C4-2B (cell line): ENCODE measurements around the gene OBSL1.

ENCODE experiments used
- ZFX ChIP-seq: fragments of 450-650 bp; IDR thresholded peaks from 2 replicates; pipeline ENCODE4 v1.6.1; 2017
- TF ChIP-seq, protein P1 (sequence below): fragments of 450-650 bp; conservative IDR thresholded peaks from 2 replicates; pipeline ENCODE4 v1.5.1; 2017; ENCODE audit warnings: mild to moderate bottlenecking

DNA sequence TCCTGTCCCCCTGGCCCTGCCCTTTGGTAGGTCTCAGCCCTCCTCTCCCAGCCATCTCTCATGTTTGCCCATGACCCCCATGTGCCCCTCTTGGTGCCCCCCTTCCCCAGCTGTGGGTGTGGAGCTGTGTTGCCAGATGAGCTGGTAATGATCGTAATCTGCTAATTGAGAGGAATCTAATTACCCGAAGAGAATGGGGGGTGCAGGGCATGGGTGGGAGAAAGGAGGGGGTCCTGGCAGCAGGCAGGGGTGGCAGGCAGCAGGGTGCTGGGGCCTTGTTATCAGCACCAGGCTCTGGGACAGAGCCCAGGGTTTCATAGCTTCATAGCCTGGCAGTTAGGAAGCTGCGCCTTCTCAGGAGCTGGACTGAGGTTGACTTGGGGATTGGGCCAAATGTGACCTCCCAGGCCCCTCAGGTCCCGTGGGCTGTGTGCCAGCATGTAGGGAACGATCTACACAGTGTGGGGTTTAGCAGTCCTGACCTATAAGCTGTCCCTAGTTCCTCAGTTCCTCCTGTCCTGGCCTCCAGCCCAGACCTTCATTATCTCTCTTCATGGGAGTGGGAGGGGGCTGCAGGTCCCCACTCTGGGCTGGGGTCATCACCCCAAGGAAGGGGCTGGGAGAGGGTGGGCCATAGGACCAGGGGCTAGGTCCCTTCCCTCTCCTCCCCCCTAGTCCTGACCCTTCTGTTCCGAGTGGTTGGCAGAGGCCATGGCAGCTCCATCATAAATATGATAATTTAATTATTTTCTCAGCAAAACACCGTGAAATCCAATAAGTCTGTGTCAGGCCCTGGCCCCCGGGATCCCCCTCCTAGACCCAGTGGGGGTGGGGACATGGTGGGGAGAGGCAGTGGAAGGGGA, 63.5 kb downstream of the OBSL1 start:
- TF ChIP-seq, protein P1, sequence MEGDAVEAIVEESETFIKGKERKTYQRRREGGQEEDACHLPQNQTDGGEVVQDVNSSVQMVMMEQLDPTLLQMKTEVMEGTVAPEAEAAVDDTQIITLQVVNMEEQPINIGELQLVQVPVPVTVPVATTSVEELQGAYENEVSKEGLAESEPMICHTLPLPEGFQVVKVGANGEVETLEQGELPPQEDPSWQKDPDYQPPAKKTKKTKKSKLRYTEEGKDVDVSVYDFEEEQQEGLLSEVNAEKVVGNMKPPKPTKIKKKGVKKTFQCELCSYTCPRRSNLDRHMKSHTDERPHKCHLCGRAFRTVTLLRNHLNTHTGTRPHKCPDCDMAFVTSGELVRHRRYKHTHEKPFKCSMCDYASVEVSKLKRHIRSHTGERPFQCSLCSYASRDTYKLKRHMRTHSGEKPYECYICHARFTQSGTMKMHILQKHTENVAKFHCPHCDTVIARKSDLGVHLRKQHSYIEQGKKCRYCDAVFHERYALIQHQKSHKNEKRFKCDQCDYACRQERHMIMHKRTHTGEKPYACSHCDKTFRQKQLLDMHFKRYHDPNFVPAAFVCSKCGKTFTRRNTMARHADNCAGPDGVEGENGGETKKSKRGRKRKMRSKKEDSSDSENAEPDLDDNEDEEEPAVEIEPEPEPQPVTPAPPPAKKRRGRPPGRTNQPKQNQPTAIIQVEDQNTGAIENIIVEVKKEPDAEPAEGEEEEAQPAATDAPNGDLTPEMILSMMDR: no peak
- no peak for TF ChIP-seq ZFX
